Peyer's patch (tissue), 4 donors: ENCODE data around the gene DLD. TPM values are rescaled to one million over a fixed set of nuclear protein-coding genes. Genes with fewer than 3 reads are reported as not detected.
A peak's percentile ranks its signal among the peaks of the same experiment; 100 is the strongest.

ENCODE experiments used
- DNase-seq, 3 donors: peaks; one replicate each; pipeline ENCODE4 v3.0.0-alpha.2; 2017 to 2019
- H3K27ac ChIP-seq, 4 donors: fragments of 200-600 bp; sonication (generic); one replicate each; pipeline ENCODE4 v1.5.1; 2016 to 2019
- H3K27me3 ChIP-seq, 2 donors: fragments of 200-600 bp; sonication (generic); one replicate each; pipeline ENCODE4 v1.5.1; 2019
- H3K36me3 ChIP-seq, 3 donors: fragments of 200-600 bp; sonication (generic); one replicate each; pipeline ENCODE4 v1.5.1; 2016 to 2019
- H3K4me1 ChIP-seq, 4 donors: fragments of 200-600 bp; sonication (generic); one replicate each; pipeline ENCODE4 v1.5.1; 2016 to 2019
- H3K4me3 ChIP-seq, 4 donors: fragments of 200-600 bp; sonication (generic); 1 replicate in 3 of 4; 2 replicates in 1 of 4; pipeline ENCODE4 v1.5.1; 2016 to 2019; ENCODE audit warnings: mild to moderate bottlenecking in 1 of 4
- H3K9me3 ChIP-seq, 4 donors: fragments of 200-600 bp; sonication (generic); one replicate each; pipeline ENCODE4 v1.5.1; 2016 to 2019; ENCODE audit warnings: mild to moderate bottlenecking in 1 of 4
- POLR2A ChIP-seq, 2 donors: fragments of 450-650 bp; IDR thresholded peaks; one replicate each; pipeline ENCODE4 v1.5.1; 2017; ENCODE audit warnings: antibody characterized with exemption in 2 of 2, mild to moderate bottlenecking in 2 of 2, moderate library complexity in 2 of 2
- total RNA-seq, 4 donors: library from RNA; depleted of rRNA; stranded (reverse); fragments of >200 nt; gene quantifications; one replicate each; pipeline ENCODE4 v1.1.0, GENCODE V29; 2016
- TF ChIP-seq, protein P1 (sequence below), 6 experiments: fragments of 450-650 bp in 4 of 6; fragments of 200-600 bp in 2 of 6; sonication (generic) in 1 of 6; IDR thresholded peaks; one replicate each; pipeline ENCODE4 v1.5.1; 2017 to 2019; ENCODE audit warnings: antibody characterized with exemption in 6 of 6, mild to moderate bottlenecking in 3 of 6, moderate library complexity in 1 of 6

Gene DLD
- total RNA-seq, 4 donors from 2014 or later, result 53.9 to 93.3 (median 74.2) TPM

DNA sequence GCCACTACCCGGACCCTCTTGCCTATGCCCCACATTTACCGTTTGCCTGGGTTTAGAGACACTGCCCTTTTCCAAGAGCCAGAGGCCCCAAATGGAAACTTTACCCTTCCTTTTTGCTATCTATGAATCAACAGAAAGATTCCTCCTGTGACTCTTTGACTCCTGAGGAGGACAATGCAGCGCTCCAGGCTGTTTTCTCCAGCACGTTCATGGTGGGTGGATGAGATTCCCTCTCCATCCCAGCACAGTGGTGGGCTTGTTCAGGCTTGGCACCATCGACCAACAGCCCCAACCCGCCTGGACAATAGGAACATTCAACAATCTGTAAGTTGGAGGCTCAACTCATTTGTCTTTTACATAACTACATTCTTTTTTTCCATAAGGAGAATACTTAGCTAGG, 55.9 kb downstream of the DLD start:
- no peaks in the 10 kb centered on the region for H3K9me3 ChIP-seq
- H3K27me3 ChIP-seq, result no peaks in the 10 kb centered on the region
- H3K36me3 ChIP-seq, result peaks cover 0 to 80% (median 0%) of the 10 kb centered on the region in 3 donors
- H3K4me3 ChIP-seq, result no peak overlapping the region
- no peak for DNase-seq
- no peak overlapping the region for H3K27ac ChIP-seq
- no peak for TF ChIP-seq POLR2A (IDR thresholded peaks at IDR 0.05)
- TF ChIP-seq, protein P1, sequence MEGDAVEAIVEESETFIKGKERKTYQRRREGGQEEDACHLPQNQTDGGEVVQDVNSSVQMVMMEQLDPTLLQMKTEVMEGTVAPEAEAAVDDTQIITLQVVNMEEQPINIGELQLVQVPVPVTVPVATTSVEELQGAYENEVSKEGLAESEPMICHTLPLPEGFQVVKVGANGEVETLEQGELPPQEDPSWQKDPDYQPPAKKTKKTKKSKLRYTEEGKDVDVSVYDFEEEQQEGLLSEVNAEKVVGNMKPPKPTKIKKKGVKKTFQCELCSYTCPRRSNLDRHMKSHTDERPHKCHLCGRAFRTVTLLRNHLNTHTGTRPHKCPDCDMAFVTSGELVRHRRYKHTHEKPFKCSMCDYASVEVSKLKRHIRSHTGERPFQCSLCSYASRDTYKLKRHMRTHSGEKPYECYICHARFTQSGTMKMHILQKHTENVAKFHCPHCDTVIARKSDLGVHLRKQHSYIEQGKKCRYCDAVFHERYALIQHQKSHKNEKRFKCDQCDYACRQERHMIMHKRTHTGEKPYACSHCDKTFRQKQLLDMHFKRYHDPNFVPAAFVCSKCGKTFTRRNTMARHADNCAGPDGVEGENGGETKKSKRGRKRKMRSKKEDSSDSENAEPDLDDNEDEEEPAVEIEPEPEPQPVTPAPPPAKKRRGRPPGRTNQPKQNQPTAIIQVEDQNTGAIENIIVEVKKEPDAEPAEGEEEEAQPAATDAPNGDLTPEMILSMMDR (IDR thresholded peaks at IDR 0.05), result no peak
- no peaks in the 10 kb centered on the region for H3K4me1 ChIP-seq

- Histone ChIP-seq H3K9me3 (no peaks in the 10 kb centered on the region), H3K36me3 (peaks cover 0 to 80% (median 0%) of the 10 kb centered on the region in 3 donors), H3K4me3 (no peak overlapping the region), H3K27ac (peak overlapping the region in 2 of 4 donors; percentile 1 to 14), H3K27me3 (no peaks in the 10 kb centered on the region), H3K4me1 (no peaks in the 10 kb centered on the region)
- no peak for TF ChIP-seq POLR2A (IDR thresholded peaks at IDR 0.05)
- TF ChIP-seq, protein P1 (IDR thresholded peaks at IDR 0.05), result no peak
- DNase-seq, result no peak
Observed at GRCh38 chr7:107948645-107949442, 57.9 kb downstream of the DLD start.

- Histone ChIP-seq H3K27me3 (no peaks in the 10 kb centered on the region), H3K36me3 (peaks cover 0 to 79% (median 0%) of the 10 kb centered on the region in 3 donors), H3K27ac (peak overlapping the region in 2 of 4 donors; percentile 1 to 14), H3K4me1 (no peaks in the 10 kb centered on the region), H3K9me3 (no peaks in the 10 kb centered on the region), H3K4me3 (no peak overlapping the region)
- TF ChIP-seq, protein P1 (IDR thresholded peaks at IDR 0.05), result no peak
- TF ChIP-seq POLR2A (IDR thresholded peaks at IDR 0.05), result no peak
- no peak for DNase-seq
Observed at GRCh38 chr7:107949443-107949935, 58.5 kb downstream of the DLD start.

GRCh38 chr7:107951172-107951787, 60.3 kb downstream of the DLD start:
- Histone ChIP-seq H3K27me3 (no peaks in the 10 kb centered on the region), H3K4me3 (no peak overlapping the region), H3K27ac (peak overlapping the region in 1 of 4 donors; percentile 5), H3K4me1 (no peaks in the 10 kb centered on the region), H3K9me3 (no peaks in the 10 kb centered on the region), H3K36me3 (peaks cover 0 to 82% (median 0%) of the 10 kb centered on the region in 3 donors)
- no peak for DNase-seq
- TF ChIP-seq, protein P1 (IDR thresholded peaks at IDR 0.05), result no peak
- no peak for TF ChIP-seq POLR2A (IDR thresholded peaks at IDR 0.05)

- H3K27me3 ChIP-seq, result no peaks in the 10 kb centered on the region
- H3K36me3 ChIP-seq, result peaks cover 0 to 86% (median 0%) of the 10 kb centered on the region in 3 donors
- H3K4me3 ChIP-seq, result no peak overlapping the region
- no peaks in the 10 kb centered on the region for H3K9me3 ChIP-seq
- no peak for TF ChIP-seq POLR2A (IDR thresholded peaks at IDR 0.05)
- TF ChIP-seq, protein P1 (IDR thresholded peaks at IDR 0.05), result no peak
- no peak for DNase-seq
- H3K4me1 ChIP-seq, result no peaks in the 10 kb centered on the region
- peak overlapping the region in 2 of 4 donors; percentile 5 for H3K27ac ChIP-seq
Observed at GRCh38 chr7:107951896-107952295, 60.9 kb downstream of the DLD start.
